GM18868 (cell line): ENCODE data around the gene CNTNAP1.
"Not testable (repeated sequence)": the region's sequence is repeated elsewhere in the genome, so short reads cannot be mapped to it uniquely, and the experiment has no call there.

Experiments used
- ATAC-seq: cut with Tn5 transposase; IDR thresholded peaks from one replicate; pipeline ENCODE4 v1.9.1; 2021; ENCODE audit warnings: mild to moderate bottlenecking, moderate library complexity; ENCODE audit not compliant: unreplicated experiment

The CNTNAP1 gene

GRCh38 chr17:42681976-42682721 is at the start of gene CNTNAP1:
TSS of gene CNTNAP1 (plus strand) at chr17:42682531. CDS start at chr17:42682830, 299 bp downstream.
- no peak for ATAC-seq

- no peak for ATAC-seq
Measured at GRCh38 chr17:42632949-42633444, 49.3 kb upstream of the CNTNAP1 start.

GRCh38 chr17:42639525-42640113 is 42.7 kb upstream of the CNTNAP1 start:
- ATAC-seq = no peak

- no peak for ATAC-seq
Measured at GRCh38 chr17:42640121-42640520, 42.2 kb upstream of the CNTNAP1 start.

GRCh38 chr17:42642336-42642735 is 40.0 kb upstream of the CNTNAP1 start:
- no peak for ATAC-seq

GRCh38 chr17:42647778-42648177 is 34.6 kb upstream of the CNTNAP1 start:
- no peak for ATAC-seq

- no peak for ATAC-seq
Measured at GRCh38 chr17:42651392-42651791, 30.9 kb upstream of the CNTNAP1 start.

GRCh38 chr17:42653179-42654124 is 28.9 kb upstream of the CNTNAP1 start:
- no peak for ATAC-seq

- no peak for ATAC-seq
Measured at GRCh38 chr17:42655528-42655927, 26.8 kb upstream of the CNTNAP1 start.

GRCh38 chr17:42657824-42658588 is 24.3 kb upstream of the CNTNAP1 start:
- no peak for ATAC-seq

- ATAC-seq = peak; percentile 51
Measured at GRCh38 chr17:42659079-42659931, 23.0 kb upstream of the CNTNAP1 start, which contains the start of gene TUBG2. TSS of gene TUBG2 (plus strand) at chr17:42659284. CDS start at chr17:42659504, 220 bp downstream.

- not testable (repeated sequence) for ATAC-seq
Measured at GRCh38 chr17:42659932-42660274, 22.4 kb upstream of the CNTNAP1 start.

GRCh38 chr17:42660692-42661345 is 21.5 kb upstream of the CNTNAP1 start:
- no peak for ATAC-seq

- no peak for ATAC-seq
Measured at GRCh38 chr17:42665581-42666001, 16.7 kb upstream of the CNTNAP1 start.

- not testable (repeated sequence) for ATAC-seq
Measured at GRCh38 chr17:42666126-42666525, 16.2 kb upstream of the CNTNAP1 start.

GRCh38 chr17:42667088-42667951 is 15.0 kb upstream of the CNTNAP1 start:
- ATAC-seq = no peak

- ATAC-seq = no peak
Measured at GRCh38 chr17:42669705-42669976, 12.7 kb upstream of the CNTNAP1 start.
